GM21825 (cell line): ENCODE measurements around the gene ARFGAP1.

Experiments
- ATAC-seq: cut with Tn5 transposase; IDR thresholded peaks from one replicate; pipeline ENCODE4 v1.9.1; 2021; ENCODE audit warnings: mild to moderate bottlenecking, moderate library complexity; ENCODE audit not compliant: unreplicated experiment

The ARFGAP1 gene

DNA sequence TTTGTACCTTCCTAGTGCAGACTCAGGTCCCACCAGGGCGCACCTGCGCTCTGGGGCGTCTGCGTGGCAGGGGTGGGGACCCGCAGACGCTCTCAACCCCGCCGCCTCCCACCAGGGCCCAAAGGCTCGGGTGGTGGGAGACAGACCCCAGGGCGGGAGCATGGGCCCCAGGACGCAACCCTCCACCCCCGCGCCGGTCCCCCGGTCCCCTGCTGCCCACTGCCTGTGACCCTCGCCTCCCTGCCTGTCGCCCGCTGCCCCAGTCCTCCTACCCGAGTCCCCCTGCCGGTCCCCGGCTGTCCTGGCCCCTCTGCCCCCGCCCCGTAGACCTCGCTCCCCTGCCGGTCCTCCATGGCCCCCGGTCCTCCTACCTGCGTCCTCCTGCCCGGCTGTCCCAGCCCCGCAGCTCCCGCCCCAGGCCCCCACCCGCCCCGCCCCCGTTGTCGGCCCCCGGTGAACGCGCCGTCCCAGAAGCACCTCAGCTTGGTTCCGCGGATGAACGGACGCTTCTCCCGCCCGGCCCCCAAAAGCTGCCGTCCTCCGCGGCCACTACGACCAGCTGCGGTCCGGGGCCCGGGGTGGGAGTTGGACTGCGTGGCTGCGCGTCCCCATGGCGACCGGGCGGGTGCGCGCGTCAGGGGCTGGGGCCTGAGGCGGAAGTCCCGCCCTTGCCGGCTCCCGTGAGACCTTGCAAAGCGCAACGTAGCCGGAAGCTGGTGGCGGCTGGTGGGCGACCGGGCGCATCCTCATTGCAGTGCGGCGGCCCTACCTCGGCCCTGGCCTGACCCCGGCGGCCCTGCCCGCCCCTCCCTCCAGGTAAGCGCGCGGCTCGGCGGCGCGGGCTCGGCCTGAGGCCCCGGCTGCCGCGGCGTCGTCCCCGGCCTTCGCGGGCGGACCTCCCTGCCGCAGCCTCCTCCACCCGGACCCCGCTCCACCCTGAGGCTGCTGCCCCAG, at the start of gene ARFGAP1:
TSS of gene ARFGAP1 (plus strand) at position 709 of the 954 bp plus-strand sequence. CDS start 2,768 bp downstream, outside the sequence.
- ATAC-seq: peak; percentile 85

GRCh38 chr20:63223121-63223825, 49.3 kb upstream of the ARFGAP1 start:
- ATAC-seq: no peak

DNA sequence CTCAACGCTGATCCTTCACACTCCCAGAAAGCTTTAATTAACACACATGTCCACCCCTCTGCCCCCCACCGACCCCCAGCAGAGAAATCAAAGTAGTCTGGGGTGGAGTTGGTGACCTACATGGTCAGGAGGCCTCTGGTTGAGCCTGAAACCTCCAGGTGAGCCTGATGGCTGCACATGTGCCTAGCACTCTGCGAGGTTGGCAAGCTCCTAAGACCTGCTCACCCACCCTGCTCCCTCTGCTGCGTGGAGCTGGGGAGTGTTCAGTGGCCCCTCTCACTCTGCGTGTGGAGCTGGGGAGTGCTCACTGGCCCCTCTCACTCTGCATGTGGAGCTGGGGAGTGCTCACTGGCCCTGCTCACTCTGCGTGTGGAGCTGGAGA, 48.8 kb upstream of the ARFGAP1 start:
- no peak for ATAC-seq

DNA sequence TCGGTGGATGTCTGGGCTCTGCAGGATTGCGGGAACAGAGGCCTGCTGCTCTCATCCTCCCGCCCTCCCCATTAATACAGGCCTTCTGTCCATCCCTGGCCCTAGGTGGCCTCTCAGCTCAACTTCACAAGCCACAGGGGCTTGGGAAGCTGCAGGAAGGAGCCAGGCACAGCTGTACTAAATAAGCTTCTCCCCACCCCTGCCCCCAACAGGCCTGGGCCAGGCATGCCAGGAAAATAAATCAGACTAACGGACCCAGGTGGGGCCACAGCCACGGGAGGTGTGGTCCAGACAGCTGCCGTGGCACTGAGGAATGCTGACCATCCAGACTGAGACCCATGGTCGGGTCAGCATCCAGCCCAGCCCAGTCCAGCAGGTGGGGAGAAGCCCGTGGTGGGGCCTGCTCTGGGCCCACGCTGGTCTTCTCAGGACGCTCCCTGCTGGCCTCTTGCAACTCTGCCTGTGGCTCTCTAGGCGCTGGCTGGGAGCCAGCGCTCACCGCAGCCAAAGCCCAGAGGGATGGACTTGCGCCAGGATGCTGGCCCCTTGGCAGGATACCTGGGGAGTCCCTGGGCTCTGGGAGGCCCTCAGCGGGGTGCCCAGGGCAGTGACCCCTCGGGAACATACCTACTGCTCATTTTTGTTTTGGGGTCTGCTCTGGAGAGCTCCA, 48.1 kb upstream of the ARFGAP1 start:
- no peak for ATAC-seq

DNA sequence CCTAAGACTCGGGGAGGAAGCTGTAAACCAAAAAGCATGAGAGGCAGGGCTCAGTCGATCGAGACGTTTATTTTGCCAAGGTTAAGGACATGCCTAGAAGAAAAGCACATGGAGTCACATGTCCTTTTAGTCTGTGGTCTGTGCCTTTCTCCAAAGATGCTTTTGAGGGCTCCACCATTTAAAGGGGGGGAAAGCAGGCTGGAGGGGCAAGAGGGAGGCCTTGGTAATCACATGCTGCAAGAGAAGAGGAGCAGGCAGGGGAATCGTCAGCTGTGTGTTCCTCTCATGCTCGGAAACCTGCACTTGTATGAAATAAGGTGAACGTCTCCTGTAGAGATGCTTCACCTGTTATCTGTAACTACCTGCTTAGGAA, 47.5 kb upstream of the ARFGAP1 start:
- no peak for ATAC-seq

GRCh38 chr20:63226042-63226943, 46.3 kb upstream of the ARFGAP1 start:
- ATAC-seq: no peak

- ATAC-seq: no peak
Observed at GRCh38 chr20:63227260-63227659, 45.4 kb upstream of the ARFGAP1 start.

GRCh38 chr20:63228806-63229205, 43.8 kb upstream of the ARFGAP1 start:
- ATAC-seq: no peak

DNA sequence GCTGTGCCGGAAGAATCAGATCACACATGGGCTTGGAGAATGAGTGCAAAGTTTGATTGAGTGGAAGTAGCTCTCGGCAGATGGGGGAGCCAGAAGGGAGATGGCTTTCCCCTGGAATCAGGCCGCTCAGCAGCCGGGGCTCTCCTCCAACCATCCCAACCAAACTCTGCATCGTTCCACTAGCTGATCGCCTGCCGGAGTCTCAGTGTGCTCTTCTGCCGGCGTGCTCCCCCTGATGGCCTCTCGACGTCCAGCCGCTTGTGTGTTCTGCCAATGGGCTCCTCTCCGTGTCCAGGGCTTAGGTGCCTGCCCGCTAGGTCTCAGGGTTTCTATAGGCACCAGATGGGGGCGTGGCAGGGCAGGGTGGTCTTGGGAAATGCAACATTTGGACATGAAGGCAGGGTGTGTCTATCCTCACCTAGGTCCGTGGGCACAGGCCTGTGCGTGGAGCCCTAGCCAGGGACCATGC, 41.8 kb upstream of the ARFGAP1 start:
- no peak for ATAC-seq

GRCh38 chr20:63232235-63233060, 40.2 kb upstream of the ARFGAP1 start:
- ATAC-seq: no peak

- no peak for ATAC-seq
Observed at GRCh38 chr20:63233061-63233344, 39.6 kb upstream of the ARFGAP1 start.

DNA sequence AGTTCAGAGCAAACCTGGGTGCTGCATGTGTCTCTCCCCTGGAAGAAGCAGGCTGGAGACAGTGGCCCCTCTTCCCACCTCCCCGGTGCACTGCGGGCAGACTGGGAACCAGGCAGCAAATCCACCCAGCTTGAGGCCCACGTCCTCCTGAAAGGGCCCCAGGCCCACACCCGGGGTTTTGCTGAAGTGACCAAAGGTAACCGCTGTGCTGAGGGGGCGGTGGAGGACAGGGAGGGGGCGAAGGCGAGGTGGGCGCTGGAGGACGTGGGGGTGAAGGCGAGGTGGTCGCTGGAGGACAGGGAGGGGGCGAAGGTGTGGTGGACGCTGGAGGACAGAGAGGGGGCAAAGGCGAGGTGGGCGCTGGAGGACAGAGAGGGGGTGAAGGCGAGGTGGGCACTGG, 38.7 kb upstream of the ARFGAP1 start:
- ATAC-seq: no peak

DNA sequence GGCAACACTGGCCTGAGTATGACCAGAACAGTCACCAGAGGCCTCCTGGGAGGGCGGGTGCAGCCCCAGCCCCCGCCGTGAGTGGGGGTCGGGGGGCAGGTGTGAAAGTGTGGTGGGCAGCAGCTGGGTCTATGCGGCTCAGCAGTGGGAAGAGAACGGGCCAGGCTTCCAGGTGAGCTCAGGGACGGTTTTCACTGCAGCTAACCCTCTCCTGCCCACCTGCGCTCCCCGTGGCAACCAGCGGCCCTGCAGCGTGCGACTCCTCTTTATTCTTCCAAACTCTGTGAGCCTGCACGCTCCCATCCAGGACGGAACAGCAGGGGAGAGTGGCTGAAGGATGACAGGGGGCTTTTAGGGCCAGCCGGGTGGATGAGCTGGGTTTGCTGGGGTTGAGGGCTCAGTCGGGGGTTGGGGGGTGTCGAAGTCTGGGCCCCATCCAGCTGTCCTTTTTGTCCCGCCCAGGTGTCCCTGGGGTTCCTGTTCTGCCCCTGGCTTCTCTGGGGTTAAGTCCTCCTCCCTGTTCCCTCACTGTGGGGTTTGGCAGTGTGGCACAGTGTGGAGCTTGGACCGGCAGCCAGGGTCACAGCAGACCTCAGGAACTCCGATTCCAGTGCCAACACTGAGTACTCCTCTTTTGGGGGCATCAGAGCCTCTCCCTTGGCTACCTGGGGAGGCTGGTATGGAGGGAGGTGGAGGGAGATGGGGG, 37.8 kb upstream of the ARFGAP1 start:
- no peak for ATAC-seq

DNA sequence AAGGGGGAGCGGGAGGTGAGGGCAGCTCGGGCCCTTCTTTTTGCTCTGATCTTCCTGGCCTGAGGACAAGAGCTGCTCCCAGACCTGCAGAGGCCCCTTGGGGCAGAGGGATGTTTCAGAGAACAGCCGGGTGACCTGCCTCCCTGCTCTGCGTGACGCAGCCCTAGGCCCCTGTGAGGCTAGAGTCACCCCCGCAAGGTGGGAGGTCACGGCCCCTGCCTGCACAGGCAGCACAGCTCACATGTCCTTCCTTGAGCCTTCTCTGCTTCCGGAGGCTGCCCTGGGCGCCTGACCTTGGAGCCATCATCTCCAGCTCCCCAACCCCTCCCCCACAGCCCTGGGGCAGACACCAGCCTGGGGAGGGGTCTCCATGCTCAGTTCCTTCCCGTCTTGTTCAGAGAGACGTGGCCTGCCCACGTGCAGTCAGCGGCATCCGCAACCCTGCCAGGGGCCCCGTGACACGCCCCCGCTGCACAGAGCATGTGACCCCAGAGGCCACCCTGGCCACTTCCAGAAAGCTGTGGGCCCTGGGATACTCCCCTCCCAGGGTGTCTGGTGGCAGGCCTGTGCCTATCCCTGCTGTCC, 37.1 kb upstream of the ARFGAP1 start, which contains the start of gene BIRC7:
TSS of gene BIRC7 (plus strand) at position 507 of the 585 bp plus-strand sequence. CDS start 192 bp downstream, outside the sequence.
- ATAC-seq: no peak

DNA sequence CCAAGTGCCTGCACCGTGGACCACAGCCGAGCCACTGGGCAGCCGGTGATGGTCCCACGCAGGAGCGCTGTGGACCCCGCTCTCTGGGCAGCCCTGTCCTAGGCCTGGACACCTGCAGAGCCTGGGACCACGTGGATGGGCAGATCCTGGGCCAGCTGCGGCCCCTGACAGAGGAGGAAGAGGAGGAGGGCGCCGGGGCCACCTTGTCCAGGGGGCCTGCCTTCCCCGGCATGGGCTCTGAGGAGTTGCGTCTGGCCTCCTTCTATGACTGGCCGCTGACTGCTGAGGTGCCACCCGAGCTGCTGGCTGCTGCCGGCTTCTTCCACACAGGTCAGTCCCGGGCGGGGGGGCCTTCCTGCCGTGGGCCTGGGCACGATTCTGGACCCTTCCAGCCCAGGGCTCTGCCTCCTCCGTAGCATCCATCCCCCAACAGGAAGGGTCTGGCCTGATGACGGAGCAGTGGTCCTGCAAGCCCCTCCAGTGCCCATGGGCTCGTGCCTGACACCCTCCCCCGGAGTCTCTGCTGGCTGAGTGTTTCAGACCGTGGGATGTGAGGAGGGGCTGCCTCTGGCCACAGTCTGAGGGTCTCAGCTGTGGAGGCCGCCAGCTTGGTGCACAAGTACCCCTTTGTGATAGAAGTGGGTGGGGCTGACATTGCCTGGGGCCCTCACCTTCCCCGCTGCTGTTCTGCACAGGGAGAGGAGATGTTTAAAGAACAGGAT, 36.3 kb upstream of the ARFGAP1 start:
- no peak for ATAC-seq

- no peak for ATAC-seq
Observed at GRCh38 chr20:63238031-63238430, 34.6 kb upstream of the ARFGAP1 start.

- ATAC-seq: no peak
Observed at GRCh38 chr20:63238514-63239125, 34.0 kb upstream of the ARFGAP1 start.

DNA sequence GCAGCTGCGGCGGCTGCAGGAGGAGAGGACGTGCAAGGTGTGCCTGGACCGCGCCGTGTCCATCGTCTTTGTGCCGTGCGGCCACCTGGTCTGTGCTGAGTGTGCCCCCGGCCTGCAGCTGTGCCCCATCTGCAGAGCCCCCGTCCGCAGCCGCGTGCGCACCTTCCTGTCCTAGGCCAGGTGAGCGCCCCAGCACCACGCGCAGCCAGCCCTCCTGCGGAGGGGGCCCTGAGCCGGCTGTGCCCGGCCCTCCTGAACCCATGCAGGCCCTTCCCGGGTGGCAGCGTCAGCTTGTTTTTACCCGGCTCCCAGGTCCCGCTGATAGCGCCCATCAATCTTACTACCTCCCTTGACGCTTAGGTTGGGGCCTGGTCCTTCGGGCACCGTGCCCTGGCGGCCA, 33.2 kb upstream of the ARFGAP1 start:
- ATAC-seq: no peak
